Embryonic facial prominence (tissue), 1 donor: Measurements from ENCODE around the gene ATP13A3.
"Not testable (repeated sequence)": the region's sequence is repeated elsewhere in the genome, so short reads cannot be mapped to it uniquely, and the experiment has no call there.

Experiments
- DNase-seq: peaks from one replicate; pipeline ENCODE4 v3.0.0-alpha.2; 2016; ENCODE audit errors: extremely low spot score

ATP13A3 gene

DNA sequence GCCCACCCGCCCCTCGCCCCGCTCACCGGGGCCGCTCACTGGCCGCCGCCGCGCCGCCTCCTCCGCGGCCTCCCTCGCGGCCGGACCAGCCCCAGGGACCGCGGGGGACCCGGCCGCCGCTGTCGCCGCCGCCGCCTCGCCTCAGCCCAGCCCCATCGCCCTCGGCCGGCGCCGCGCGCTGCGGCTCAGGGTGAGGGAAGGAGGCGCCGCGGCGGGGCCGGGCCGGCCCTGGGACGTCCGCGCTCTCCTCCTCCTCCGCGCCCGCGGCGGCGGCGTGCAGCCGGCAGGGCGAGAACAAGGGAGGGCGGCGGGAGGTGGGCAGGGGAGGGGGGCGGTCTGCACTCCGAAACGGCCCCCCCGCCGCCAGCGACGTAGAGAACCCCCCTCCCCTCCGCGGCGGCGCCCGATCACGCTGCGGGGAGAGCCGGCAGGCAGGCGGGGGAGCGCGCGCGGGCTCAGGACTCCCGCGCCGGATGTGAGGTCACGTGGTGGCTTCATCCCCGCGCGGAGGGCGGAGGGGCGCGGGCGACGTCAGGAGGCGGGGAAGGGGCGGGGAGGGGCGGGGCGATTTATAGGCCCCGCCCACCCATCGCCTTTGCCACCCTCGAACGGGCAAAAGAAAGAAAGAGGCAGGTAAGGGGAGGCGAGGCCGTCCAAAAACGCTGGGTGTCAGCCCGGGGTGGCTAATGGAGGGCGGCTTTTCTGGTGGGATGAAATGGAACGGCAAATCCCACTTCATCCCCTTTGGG lies at the start of gene ATP13A3:
Gene ATP13A3, minus strand, starts transcription at position 463 of the 749 bp plus-strand sequence. CDS start 24,812 bp downstream, outside the sequence.
- peak; percentile 88 for DNase-seq

DNA sequence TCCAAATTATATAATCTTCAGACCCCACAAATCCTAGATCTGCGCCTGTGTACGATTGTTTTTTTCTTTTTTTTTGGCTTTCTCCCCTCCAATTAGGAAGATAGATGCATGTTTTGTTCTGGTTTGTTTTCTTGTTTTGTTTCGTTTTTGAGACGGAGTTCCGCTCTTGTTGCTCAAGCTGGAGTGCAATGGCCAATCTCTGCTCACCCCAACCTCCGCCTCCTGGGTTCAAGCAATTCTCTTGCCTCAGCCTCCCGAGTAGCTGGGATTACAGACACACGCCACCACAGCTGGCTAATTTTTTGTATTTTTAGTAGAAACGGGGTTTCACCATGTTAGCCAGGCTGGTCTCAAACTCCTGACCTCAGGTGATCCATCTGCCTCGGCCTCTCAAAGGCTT lies 48.4 kb upstream of the ATP13A3 start:
- not testable (repeated sequence) for DNase-seq

DNA sequence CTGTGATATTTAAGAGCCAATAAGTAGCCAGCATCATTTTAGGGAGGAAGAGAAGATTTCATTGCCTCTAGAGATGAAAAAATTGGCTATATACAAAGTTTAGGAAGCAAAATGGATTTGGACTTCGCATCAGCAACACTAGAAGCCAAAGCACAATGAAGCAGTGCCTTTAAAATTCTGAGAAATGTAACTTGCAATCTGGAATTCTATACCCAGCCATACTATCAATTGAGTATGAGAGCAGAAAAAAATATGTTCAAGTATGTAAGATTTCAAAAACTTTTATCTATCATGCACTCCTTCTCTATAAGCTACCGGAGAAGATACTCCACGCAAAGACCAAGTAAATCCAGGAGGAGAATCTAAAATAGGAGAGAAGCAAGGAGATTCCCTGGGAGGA lies 47.4 kb upstream of the ATP13A3 start:
- no peak for DNase-seq

DNA sequence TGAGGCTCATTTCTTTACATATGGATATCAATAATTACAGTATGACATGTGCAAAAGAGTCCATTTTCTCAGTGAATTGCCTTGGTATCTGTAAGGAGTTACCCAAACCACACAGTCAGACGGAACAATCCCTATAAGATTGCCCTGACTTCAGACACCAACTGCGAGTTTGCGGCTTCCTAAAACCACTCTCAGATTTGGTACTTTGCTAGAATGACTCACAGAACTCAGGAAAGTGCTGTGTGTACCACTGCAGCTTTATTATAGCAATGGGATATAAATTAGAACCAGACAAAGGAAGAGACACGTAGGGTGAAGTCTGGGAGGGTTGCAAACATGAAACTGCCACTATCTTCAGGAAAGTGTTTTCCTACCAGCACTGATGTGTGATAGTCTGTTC lies 45.8 kb upstream of the ATP13A3 start:
- DNase-seq: no peak

DNA sequence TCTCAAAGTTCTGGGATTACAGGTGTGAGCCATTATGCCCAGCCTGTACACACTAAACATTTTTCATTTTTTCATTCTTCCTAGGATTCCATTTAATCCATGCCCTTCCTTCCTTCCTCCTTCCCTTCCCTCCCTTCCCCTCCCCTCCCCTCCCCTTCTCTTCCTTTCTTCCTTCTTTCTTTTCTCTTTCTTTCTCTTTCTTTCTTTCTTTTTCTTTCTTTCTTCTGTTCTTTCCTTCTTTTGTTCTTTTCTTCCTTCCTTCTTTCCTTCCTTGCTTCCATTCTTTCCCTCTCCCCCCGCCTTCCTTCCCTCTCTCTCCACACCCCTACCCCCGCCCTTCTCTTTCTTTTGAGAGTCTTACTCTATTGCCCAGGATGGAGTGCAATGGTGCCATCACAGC lies 40.9 kb upstream of the ATP13A3 start:
- no peak for DNase-seq

DNA sequence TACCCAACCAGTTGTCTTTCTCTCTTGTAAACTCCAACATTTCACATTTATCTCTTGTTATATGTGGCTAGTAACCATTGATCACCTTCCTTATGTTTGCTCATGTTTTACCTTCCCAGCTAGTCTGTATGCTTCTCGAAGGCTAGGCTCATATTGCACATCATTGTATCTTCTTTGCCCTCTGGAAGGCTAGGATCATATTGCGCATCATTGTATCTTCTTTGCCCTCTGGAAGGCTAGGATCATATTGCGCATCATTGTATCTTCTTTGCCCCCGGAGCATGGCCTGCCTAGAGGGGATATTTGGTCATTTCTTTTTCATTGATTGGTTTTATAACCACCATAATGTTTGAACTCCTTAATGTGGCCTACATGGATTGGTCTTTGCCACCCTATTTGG lies 39.4 kb upstream of the ATP13A3 start:
- DNase-seq: no peak

DNA sequence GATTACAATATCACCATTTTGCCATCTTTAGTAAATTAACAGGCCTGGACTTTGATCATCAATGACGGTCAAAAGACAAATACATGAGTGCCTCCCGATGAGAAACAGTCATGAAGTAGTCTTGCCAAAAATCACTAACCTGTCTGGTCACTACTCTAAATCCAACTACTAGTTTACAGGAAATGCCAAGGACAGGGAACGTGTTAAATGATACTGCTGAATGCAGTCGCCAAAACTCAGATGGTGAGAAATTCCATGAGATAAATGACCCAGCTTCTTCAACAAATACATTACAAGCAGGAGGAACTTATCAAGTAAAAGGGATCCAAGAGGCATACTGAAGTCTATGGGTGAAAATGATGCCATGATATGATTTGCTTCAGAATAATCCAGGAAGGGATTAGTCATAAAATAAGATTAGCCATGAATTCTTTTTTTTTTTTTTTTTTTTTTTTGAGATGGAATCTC lies 35.8 kb upstream of the ATP13A3 start:
- DNase-seq: no peak

DNA sequence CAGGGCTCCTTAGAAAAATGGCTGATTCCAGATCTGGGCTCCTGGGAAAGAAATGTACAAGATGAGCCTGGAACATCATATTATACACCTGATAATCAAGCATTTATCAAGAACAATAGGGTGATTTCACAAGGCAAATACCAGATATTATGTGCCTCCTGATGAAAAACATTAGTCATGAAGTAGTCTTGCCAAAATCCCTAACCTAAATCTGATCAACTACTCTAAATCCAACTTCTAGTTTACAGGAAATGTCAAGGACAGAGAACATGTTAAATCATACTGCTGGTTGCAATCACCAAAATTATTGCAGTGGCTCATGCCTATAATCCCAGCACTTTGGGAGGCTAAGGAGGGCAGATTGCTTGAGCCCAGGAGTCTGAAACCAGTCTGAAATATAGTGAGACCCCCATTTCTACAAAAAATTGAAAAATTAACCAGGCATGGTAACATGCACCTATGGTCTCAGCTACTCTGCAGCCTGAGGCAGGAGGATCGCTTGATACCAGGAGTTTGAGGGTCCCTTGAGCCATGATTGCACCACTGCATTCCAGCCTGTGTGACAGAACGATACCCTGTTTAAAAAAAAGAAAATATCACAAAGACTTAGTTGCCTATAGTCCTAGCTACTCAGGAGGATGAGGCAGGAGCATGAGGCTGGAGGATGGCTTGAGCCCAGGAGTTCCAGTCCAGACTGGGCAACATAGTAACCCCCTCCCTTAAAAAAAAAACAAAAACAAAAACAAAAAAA lies 34.9 kb upstream of the ATP13A3 start:
- no peak for DNase-seq

DNA sequence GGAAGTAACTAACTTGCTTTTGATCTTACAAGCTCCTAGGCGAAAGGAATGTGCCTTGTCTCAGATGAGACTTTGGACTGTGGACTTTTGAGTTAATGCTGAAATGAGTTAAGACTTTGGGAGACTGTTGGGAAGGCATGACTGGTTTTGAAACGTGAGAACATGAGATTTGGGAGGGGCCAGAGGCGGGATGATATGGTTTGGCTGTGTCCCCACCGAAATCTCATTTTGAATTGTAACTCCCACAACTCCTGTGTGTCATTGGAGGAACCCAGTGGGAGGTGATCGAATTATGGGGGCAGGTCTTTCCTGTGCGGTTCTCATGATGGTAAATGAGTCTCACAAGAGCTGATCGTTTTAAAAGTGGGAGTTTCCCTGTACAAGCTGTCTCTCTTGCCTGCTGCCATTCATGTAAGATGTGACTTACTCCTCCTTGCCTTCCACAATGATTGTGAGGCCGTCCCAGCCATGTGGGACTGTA lies 33.9 kb upstream of the ATP13A3 start:
- DNase-seq: not testable (repeated sequence)

DNA sequence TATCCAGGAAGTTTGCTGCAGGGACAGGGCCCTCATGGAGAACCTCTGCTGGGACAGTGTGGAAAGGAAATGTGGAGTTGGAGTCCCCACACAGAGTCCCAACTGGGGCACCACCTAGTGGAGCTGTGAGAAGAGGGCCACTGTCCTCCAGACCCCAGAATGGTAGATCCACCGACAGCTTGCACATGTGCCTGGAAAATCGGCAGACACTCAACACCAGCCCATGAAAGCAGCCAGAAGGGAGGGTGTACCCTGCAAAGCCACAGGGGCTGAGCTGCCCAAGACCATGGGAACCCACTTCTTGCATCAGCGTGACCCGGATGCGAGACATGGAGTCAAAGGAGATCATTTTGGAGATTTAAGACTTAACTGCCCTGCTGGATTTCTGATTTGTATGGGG lies 33.4 kb upstream of the ATP13A3 start:
- DNase-seq: not testable (repeated sequence)

DNA sequence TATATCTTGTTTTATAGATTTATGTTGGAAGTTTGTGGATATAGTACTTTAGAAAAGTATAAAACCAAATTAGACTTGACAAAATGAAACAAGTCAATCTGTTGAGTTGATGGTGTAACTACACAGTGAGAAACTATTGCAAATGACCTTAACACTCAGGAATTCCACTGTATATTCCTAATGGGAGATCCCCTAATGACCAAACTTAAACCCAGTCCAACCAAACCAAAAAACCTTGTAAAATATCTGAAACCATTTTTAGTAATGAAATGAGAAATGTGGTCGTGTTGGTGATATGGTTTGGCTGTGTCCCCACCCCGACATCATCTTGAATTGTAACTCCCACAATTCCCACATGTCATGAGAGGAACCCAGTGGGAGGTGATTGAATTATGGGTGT lies 31.9 kb upstream of the ATP13A3 start:
- no peak for DNase-seq

DNA sequence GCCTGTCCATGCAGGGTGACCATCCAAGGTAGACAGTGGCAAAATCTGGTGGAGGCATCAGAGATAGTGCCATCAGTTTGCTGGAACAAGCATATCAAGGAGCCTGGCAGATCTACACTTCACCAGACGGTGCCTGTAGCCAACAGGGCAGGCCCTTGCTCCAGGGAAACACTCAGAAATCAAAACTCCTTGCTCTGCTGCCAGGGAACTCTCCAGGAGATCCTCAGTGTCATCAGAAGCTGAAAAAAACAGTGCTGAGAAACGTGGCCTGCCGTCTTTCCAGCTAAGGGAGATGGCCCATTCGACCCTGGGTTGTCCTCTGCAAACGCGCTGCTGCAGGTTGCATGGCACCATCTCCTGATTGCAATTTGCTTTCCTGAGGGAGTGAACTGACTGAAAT lies 30.5 kb upstream of the ATP13A3 start:
- no peak for DNase-seq

DNA sequence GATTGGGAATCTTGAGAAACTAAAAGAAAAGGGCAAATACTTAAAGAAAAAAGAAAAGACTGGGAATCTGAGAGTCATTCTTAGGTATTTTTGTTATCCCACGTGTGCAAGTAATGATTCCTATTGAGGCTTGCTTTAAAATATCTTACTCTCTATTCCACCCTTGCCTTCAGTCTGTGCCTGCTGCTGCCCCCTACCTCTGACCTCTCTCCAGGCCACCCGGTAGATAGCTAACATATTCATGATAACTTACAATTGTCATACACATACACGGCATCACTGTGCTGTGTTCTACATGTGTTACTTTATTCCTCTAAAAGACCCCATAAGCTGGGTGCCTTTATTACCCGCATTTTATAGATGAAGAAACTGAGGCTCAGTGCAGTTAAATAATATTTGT lies 27.8 kb upstream of the ATP13A3 start:
- DNase-seq: no peak

DNA sequence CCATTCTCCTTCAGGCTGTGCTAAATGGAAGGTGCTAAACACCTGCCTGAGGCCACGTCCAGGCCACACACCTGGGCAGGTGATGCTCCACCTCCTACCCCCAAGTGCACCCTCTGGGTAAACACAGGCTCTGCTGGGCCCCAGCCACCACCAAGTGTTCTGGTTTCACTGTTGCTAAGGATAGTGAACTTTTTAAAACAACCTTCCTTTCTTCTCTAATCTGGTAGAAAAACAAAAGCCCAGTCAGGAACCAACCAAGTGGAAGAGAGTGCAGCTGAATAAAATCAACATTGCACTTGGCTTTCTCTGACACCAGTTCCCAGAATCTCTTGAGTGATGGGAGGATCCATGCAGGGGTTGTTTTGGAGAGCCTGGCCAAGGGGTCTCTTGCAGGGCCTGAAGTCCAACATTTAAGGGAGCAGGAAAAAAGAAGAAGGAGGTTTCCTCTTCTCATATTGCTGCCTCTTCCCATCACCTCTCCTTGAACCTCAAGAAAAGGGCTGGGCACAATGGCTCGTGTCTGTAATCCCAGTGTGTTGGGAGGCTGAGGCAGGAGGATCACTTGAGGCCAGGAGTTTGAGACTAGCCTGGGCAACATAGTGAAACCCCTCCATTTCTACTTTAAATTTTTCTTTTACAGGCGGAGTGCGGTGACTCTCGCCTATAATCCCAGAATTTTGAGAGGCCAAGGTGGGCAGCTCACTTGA lies 26.2 kb upstream of the ATP13A3 start:
- DNase-seq: no peak

DNA sequence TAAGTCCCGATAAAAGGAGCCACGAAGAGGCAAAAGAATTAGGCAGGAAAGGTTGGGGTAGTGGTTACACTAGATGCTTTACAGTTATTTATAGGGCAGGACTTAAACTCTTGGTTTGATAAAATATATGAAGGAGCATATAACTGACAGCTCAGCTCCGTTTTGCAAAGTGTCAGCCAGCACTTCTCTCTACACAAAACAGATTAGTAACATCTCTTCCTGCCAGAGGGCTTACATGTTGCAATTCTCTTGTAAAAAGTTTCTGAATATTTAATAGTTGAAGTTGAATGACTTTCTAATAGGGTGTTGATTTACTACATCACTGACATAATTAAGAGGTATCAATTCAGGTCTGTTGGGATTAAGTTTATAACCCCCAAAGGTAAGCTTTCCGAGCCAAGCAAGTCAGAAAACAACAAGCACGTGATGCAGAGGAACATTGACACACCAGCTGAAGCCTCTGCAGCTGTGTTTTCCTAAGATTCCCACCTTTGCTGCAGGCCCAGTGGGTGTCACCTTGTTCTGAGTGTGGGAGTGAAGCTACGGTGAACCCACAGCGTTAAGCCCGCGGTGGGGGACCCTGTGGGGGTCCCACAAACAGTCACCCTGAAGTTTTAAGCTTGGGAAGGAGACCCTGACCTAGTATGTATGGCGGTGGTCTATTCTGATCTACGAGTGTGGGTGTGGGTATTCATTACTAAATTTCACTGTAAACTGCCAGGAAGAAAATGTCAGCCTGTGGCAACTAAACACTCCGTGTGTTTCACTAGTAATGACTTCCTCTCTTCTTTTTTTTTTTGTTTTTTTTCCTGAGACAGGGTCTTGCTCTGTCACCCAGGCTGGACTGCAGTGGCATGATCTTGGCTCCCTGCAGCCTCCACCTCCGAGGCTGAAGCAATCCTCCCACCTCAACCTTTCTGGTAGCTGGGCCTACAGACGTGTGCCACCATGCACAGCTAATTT lies 22.0 kb upstream of the ATP13A3 start:
- DNase-seq: no peak

DNA sequence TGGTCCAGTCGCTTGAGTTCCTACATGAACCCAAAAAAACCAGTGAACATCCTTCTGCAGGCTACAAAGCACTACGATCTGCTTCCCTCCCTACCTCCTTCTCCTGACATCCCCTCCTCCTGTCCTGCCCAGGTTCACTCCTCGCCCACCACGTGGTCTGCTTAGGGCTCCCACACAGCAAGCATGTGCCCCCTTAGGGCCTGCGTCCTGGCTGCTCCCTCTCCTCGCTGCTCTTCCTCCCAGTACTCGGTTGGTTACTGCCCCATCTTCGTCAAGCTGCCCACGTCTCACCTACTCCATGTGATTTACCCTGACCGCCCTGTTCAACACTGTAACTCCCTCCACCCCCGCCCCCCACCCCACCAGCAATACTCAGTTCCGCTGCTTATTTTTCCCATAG lies 20.8 kb upstream of the ATP13A3 start:
- no peak for DNase-seq

DNA sequence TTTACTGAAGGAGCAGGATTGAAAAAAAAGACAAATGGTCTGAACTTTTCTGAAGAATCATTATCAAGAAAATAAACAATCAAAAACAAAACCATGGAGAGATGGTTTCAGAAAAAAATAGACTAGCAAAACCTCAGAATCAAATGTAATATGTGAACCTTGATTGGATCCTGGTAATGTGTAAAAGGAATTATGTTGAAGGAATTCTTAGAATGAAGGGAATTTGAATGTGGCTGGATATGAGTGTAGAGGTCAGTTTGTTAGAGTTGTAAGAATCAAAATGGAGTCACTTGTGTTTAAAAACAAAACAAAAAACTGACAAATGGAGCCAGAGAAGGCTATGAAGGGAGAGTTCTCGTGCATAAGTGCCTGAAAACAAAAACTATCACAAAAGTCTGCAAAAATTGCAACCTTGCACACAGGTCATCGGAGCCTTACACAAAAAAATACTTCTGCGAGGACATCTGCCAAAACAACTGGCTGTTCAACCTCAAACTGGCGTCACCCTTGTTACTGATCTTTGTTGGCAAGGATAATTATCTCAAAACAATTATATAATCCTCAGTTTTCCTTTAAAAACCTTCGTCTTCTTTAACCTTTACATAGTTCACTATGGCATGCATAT lies 19.1 kb upstream of the ATP13A3 start:
- DNase-seq: no peak

DNA sequence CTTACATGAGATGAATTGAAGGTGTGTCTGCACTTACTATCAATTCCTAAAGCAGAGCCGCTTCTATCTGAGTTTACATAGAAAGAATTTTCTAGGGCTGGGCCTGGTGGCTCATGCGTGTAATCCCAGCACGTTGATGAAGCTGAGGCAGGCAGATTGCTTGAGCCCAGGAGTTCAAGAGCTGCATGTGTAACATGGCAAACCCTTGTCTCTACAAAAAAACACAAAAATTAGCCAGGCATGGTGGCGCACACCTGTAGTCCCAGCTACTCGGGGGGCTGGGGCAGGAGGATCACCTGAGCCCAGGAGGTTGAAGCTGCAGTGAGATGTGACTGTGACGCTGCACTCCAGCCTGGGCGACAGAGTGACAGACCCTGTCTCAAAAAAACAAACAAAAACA lies 18.1 kb upstream of the ATP13A3 start:
- no peak for DNase-seq

DNA sequence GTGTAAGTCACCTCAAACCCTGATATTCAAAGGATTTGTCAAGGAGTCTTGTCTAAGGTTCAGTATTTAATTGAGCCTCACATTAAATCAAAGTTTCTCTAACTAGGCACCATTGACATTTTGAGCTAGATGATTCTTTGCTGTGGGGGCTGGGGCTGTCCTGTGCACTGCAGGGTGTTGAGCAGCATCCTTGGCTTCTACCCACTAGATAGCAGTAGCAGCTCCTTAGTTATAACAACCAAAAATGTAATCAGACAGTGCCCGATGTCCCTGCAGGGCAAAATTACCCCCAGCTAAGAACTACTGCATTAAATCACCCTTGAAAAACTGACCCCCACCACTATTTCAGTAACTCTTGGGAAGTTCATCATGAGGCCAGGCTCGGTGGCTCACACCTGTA lies 17.3 kb upstream of the ATP13A3 start:
- no peak for DNase-seq

DNA sequence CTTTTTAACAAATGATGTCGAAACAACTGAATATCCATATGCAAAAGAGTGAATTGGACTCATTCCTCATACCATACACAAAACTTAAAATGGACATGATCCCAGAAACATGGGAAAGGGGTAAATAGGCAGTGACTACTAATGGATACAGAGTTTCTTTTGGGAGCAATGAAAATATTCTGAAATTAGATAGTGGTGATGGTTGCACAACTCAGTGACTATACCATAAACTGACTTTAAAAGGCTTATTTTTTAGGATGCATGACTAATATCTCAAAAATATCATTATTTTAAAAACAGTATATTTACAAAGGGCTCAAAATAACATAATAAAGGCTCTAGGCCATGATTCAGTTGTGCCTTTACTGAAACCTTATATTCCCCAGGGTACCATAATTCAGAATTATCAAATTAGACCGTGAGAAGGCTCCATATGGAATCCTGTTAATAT lies 16.3 kb upstream of the ATP13A3 start:
- DNase-seq: no peak

DNA sequence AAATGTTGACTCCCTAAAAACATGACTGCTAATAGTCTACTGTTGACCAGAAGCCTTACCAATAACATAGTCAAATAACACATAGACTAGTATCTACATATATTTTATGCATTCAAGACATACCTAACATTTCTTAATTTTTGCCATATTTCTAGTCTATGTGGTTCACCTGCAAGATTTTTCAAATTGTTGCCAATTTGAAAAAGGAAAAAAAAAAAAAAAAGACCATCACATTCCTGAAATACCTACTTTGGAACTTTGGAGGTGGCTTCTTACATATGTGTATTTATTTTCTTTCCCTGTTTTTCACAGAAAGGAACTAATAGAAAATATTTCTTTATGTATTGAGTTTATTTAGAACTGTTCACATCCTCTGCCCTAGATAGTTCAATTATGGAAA lies 13.4 kb upstream of the ATP13A3 start:
- no peak for DNase-seq
